Natural killer cell (primary cell): ENCODE measurements around the gene APCDD1L. TPM values are rescaled to one million over a fixed set of nuclear protein-coding genes. Genes with fewer than 3 reads are reported as not detected.

Experiments
- ATAC-seq, 3 donors: fragments of 150-1000 bp in 2 of 3; fragments of 200-7000 bp in 1 of 3; cut with Tn5 transposase; 1 replicate in 1 of 3; 2 replicates in 2 of 3; pipeline ENCODE4 v1.10.0; 2021; ENCODE audit warnings: mild to moderate bottlenecking in 2 of 3, moderate library complexity in 2 of 3
- DNase-seq, 2 donors: peaks; one replicate each; pipeline versions ENCODE4 v3.0.0 to v3.0.0-alpha.2; 2013 to 2021; ENCODE audit warnings: mixed read lengths in 1 of 2
- H3K27ac ChIP-seq: one replicate; pipeline ENCODE4 v1.5.1; 2013; ENCODE audit warnings: mild to moderate bottlenecking, low read length
- H3K27me3 ChIP-seq: one replicate; pipeline ENCODE4 v1.6.1; 2013; ENCODE audit warnings: low read length; ENCODE audit not compliant: control insufficient read depth, insufficient read depth
- H3K36me3 ChIP-seq: one replicate; pipeline ENCODE4 v1.6.1; 2013; ENCODE audit warnings: low read length; ENCODE audit not compliant: control insufficient read depth, insufficient read depth
- H3K4me1 ChIP-seq: one replicate; pipeline ENCODE4 v1.6.1; 2013; ENCODE audit warnings: low read length; ENCODE audit not compliant: control insufficient read depth, insufficient read depth
- H3K4me3 ChIP-seq: one replicate; pipeline ENCODE4 v1.5.1; 2013; ENCODE audit warnings: low read length
- H3K9me3 ChIP-seq: one replicate; pipeline ENCODE4 v1.6.1; 2013; ENCODE audit warnings: low read length; ENCODE audit not compliant: control insufficient read depth, insufficient read depth
- H3K27ac Mint-ChIP-seq, 2 donors: one replicate each; pipeline ENCODE4 v1.8.0; 2022; ENCODE audit warnings: mild to moderate bottlenecking in 2 of 2, mixed read lengths in 2 of 2, moderate library complexity in 1 of 2
- H3K27me3 Mint-ChIP-seq, 2 donors: one replicate each; pipeline ENCODE4 v1.8.0; 2022; ENCODE audit warnings: low read depth in 2 of 2, mixed read lengths in 2 of 2
- H3K36me3 Mint-ChIP-seq: one replicate; pipeline ENCODE4 v1.8.0; 2022; ENCODE audit warnings: mixed read lengths
- H3K4me1 Mint-ChIP-seq, 2 donors: one replicate each; pipeline ENCODE4 v1.8.0; 2022; ENCODE audit warnings: mixed read lengths in 2 of 2
- H3K4me3 Mint-ChIP-seq: one replicate; pipeline ENCODE4 v1.8.0; 2022; ENCODE audit warnings: mild to moderate bottlenecking, moderate library complexity, mixed read lengths
- H3K9me3 Mint-ChIP-seq, 2 donors: one replicate each; pipeline ENCODE4 v1.8.0; 2022; ENCODE audit warnings: mixed read lengths in 2 of 2
- CTCF ChIP-seq: fragments of 200-600 bp; IDR thresholded peaks from one replicate; pipeline ENCODE4 v1.8.0; 2022; ENCODE audit warnings: antibody characterized with exemption
- WGBS: methylation state at CpG from one replicate; pipeline ENCODE4 v1.1.7; 2013; ENCODE audit warnings: missing lambda C conversion rate; ENCODE audit not compliant: insufficient coverage; 5-methylcytosine and 5-hydroxymethylcytosine counted together
- intact Hi-C: fragments of 100-400 bp; cut with micrococcal nuclease; formaldehyde crosslinking; loops from one replicate; pipeline ENCODE4 v1.14.2; 2022
- total RNA-seq, 4 donors: library from RNA; stranded (reverse); fragments of 120-200 nt in 1 of 4; gene quantifications; one replicate each; pipeline versions ENCODE4 v1.2.3 to v1.2.4, GENCODE V29; 2013 to 2022

Gene APCDD1L
- total RNA-seq, 3 donors from 2014 or later (not counting 1 experiment from before 2014, with no cell fraction given): not detected

- 86% methylated on average over 26 of the region's 28 CpGs for WGBS
- H3K4me3 Mint-ChIP-seq: no peak overlapping the region
- DNase-seq (no peak), ATAC-seq (no peak)
- H3K4me1 Mint-ChIP-seq: no peaks in the 10 kb centered on the region
- no peaks in the 10 kb centered on the region for H3K9me3 Mint-ChIP-seq
- no peak for TF ChIP-seq CTCF
- H3K36me3 Mint-ChIP-seq: no peaks in the 10 kb centered on the region
- no peak overlapping the region for H3K4me3 ChIP-seq
- no peaks in the 10 kb centered on the region for H3K9me3 ChIP-seq
- peaks cover 0 to 7% of the 10 kb centered on the region in 2 donors for H3K27me3 Mint-ChIP-seq
- intact Hi-C loops: no loop called here
- no peaks in the 10 kb centered on the region for H3K4me1 ChIP-seq
- H3K27ac ChIP-seq: no peak overlapping the region
- no peaks in the 10 kb centered on the region for H3K27me3 ChIP-seq
- no peak overlapping the region for H3K27ac Mint-ChIP-seq
- no peaks in the 10 kb centered on the region for H3K36me3 ChIP-seq
These were observed 47.3 kb downstream of the APCDD1L start for GRCh38 chr20:58467572-58468527.

GRCh38 chr20:58466729-58467571 is 48.2 kb downstream of the APCDD1L start:
- Histone ChIP-seq H3K9me3 (no peaks in the 10 kb centered on the region), H3K4me1 (no peaks in the 10 kb centered on the region)
- H3K4me3 Mint-ChIP-seq: no peak overlapping the region

GRCh38 chr20:58466095-58466708 is 49.0 kb downstream of the APCDD1L start:
- DNase-seq (no peak), ATAC-seq (no peak)
- Mint-ChIP-seq H3K4me1 (no peaks in the 10 kb centered on the region), H3K27ac (no peak overlapping the region), H3K36me3 (no peaks in the 10 kb centered on the region), H3K9me3 (no peaks in the 10 kb centered on the region), H3K4me3 (no peak overlapping the region), H3K27me3 (peaks cover 0 to 7% of the 10 kb centered on the region in 2 donors)
- no peaks in the 10 kb centered on the region for H3K4me1 ChIP-seq
- intact Hi-C loops: no loop called here
- no peak overlapping the region for H3K4me3 ChIP-seq
- WGBS: 93% methylated on average over 27 of the region's 27 CpGs
- H3K27ac ChIP-seq: no peak overlapping the region
- no peaks in the 10 kb centered on the region for H3K36me3 ChIP-seq
- no peak for TF ChIP-seq CTCF
- no peaks in the 10 kb centered on the region for H3K27me3 ChIP-seq
- H3K9me3 ChIP-seq: no peaks in the 10 kb centered on the region

More at GRCh38 chr20:58466729-58467571, 48.2 kb downstream of the APCDD1L start:
- DNase-seq (no peak), ATAC-seq (no peak)
- Histone ChIP-seq H3K4me3 (no peak overlapping the region), H3K27ac (no peak overlapping the region), H3K36me3 (no peaks in the 10 kb centered on the region), H3K27me3 (no peaks in the 10 kb centered on the region)
- Mint-ChIP-seq H3K9me3 (no peaks in the 10 kb centered on the region), H3K27me3 (peaks cover 0 to 7% of the 10 kb centered on the region in 2 donors), H3K27ac (no peak overlapping the region), H3K36me3 (no peaks in the 10 kb centered on the region), H3K4me1 (no peaks in the 10 kb centered on the region)
- intact Hi-C loops: no loop called here
- WGBS: 56% methylated on average over 68 of the region's 68 CpGs
- TF ChIP-seq CTCF: no peak
